A673 (cell line): ENCODE data around the gene CLASP1. TPM values are rescaled to one million over a fixed set of nuclear protein-coding genes. Genes with fewer than 3 reads are reported as not detected.

ENCODE experiments used
- BruUV-seq: library from RNA; stranded (reverse); fragments of 400-500 nt; replicated peaks from 2 replicates; lab custom pipeline; 2021; lab: Mats Ljungman, UMichigan
- CTCF ChIA-PET: fragments of 300-600 bp; sonication (Branson Sonifier 250); formaldehyde crosslinking; loops from one replicate; lab custom pipeline; 2022; ENCODE audit warnings: antibody characterized with exemption; lab: Charles Lee
- POLR2A ChIA-PET: fragments of 300-600 bp; sonication (Branson Sonifier 250); formaldehyde crosslinking; loops from one replicate; lab custom pipeline; 2022; ENCODE audit warnings: antibody characterized with exemption; ENCODE audit not compliant: low non-redundant PET; lab: Charles Lee
- DNase-seq: peaks from one replicate; pipeline ENCODE4 v3.0.0-alpha.2; 2015; ENCODE audit warnings: low spot score
- H3K27ac ChIP-seq: fragments of 200-600 bp; sonication (generic); 2 replicates; pipeline ENCODE4 v1.5.1; 2016; ENCODE audit warnings: mixed run types, low read depth, mild to moderate bottlenecking, mixed read lengths, antibody characterized with exemption, low read length; ENCODE audit not compliant: poor library complexity, severe bottlenecking
- H3K27me3 ChIP-seq: fragments of 200-600 bp; sonication (generic); replicated peaks from 2 replicates; pipeline ENCODE4 v1.6.1; 2017; ENCODE audit warnings: mixed run types, low read depth, mild to moderate bottlenecking, mixed read lengths, antibody characterized with exemption, low read length; ENCODE audit not compliant: insufficient read depth, poor library complexity
- H3K36me3 ChIP-seq: fragments of 200-600 bp; sonication (generic); 2 replicates; pipeline ENCODE4 v1.6.1; 2016; ENCODE audit warnings: mixed run types, mild to moderate bottlenecking, mixed read lengths, antibody characterized with exemption, low read length; ENCODE audit not compliant: insufficient read depth, poor library complexity, severe bottlenecking
- H3K4me1 ChIP-seq: fragments of 200-600 bp; sonication (generic); 2 replicates; pipeline ENCODE4 v1.6.1; 2017; ENCODE audit warnings: mixed run types, mild to moderate bottlenecking, mixed read lengths, antibody characterized with exemption, low read length; ENCODE audit not compliant: insufficient read depth, poor library complexity, severe bottlenecking
- H3K4me3 ChIP-seq: fragments of 200-600 bp; sonication (generic); 2 replicates; pipeline ENCODE4 v1.5.1; 2016; ENCODE audit warnings: low read depth, mixed run types, mild to moderate bottlenecking, mixed read lengths, low read length; ENCODE audit not compliant: poor library complexity, severe bottlenecking
- H3K9me3 ChIP-seq: fragments of 200-600 bp; sonication (generic); 2 replicates; pipeline ENCODE4 v1.6.1; 2016; ENCODE audit warnings: mixed run types, low read depth, mild to moderate bottlenecking, mixed read lengths, antibody characterized with exemption, low read length; ENCODE audit not compliant: poor library complexity, severe bottlenecking
- EZH2 ChIP-seq: fragments of 200-600 bp; sonication (generic); IDR thresholded peaks from 2 replicates; pipeline ENCODE4 v1.6.1; 2017; ENCODE audit warnings: borderline replicate concordance, low read depth, mild to moderate bottlenecking, mixed read lengths, antibody characterized with exemption, low read length; ENCODE audit not compliant: poor library complexity, severe bottlenecking
- intact Hi-C: fragments of 100-400 bp; cut with micrococcal nuclease; formaldehyde crosslinking; loops from one replicate; pipeline ENCODE4 v1.10.0; 2022; ENCODE audit not compliant: unreplicated experiment
- total RNA-seq: library from RNA; stranded (reverse); gene quantifications from 2 replicates; pipeline ENCODE4 v1.2.3, GENCODE V29; 2021
- TF ChIP-seq, protein P1 (sequence below): fragments of 300-800, 200-600 bp; sonication (generic); conservative IDR thresholded peaks from 2 replicates; pipeline ENCODE4 v1.5.1; 2017; ENCODE audit warnings: low read depth, mild to moderate bottlenecking, antibody characterized with exemption, low read length, moderate library complexity, mixed read lengths

The CLASP1 gene
- total RNA-seq, 1 experiment from 2014 or later, result 69.1 TPM

DNA sequence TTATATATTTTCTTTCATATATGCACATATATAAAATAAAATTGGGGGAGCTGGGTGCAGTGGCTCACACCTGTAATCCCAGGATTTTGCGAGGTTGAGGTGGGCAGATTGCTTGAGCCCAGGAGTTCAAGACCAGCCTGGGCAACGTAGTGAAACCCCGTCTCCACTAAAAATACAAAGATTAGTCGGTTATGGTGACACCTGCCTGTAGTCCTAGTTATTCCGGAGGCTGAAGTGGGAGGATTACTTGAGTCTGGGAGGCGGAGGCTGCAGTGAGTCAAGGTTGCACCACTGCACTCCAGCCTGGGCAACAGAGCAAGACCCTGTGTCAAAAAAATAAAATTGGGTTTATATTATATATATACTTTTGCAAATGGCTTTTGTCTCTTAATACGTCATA, 324.7 kb downstream of the CLASP1 start:
- no TSS peak for BruUV-seq
- no peak overlapping the region for H3K4me3 ChIP-seq
- ChIA-PET POLR2A (no interaction called here), CTCF (no interaction called here)
- H3K9me3 ChIP-seq, result no peaks in the 10 kb centered on the region
- TF ChIP-seq, protein P1, sequence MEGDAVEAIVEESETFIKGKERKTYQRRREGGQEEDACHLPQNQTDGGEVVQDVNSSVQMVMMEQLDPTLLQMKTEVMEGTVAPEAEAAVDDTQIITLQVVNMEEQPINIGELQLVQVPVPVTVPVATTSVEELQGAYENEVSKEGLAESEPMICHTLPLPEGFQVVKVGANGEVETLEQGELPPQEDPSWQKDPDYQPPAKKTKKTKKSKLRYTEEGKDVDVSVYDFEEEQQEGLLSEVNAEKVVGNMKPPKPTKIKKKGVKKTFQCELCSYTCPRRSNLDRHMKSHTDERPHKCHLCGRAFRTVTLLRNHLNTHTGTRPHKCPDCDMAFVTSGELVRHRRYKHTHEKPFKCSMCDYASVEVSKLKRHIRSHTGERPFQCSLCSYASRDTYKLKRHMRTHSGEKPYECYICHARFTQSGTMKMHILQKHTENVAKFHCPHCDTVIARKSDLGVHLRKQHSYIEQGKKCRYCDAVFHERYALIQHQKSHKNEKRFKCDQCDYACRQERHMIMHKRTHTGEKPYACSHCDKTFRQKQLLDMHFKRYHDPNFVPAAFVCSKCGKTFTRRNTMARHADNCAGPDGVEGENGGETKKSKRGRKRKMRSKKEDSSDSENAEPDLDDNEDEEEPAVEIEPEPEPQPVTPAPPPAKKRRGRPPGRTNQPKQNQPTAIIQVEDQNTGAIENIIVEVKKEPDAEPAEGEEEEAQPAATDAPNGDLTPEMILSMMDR, result no peak
- no peak for TF ChIP-seq EZH2
- H3K36me3 ChIP-seq, result no peaks in the 10 kb centered on the region
- no peaks in the 10 kb centered on the region for H3K4me1 ChIP-seq
- H3K27me3 ChIP-seq, result no peaks in the 10 kb centered on the region
- no peak for DNase-seq
- no peak overlapping the region for H3K27ac ChIP-seq
- intact Hi-C loops, result no loop called here

DNA sequence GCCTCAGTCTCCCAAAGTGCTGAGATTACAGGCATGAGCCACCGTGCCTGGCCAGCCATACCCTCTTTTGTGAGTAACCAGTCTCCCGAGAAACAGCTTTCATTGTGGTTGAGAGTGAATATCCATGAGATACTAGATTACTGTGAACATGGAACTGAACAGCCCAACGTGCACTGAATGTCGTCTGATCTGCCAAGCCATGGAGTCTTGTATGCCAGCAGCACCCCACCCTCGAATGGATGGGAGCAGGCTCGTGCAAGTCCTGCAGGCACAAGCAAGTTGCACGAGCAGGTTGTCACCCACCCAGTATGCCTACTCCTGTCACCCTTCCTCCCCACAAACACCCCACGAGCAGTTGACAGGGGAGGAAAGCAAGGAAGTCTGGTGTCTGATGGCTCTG, 327.8 kb downstream of the CLASP1 start:
- Histone ChIP-seq H3K4me1 (no peaks in the 10 kb centered on the region), H3K27ac (no peak overlapping the region), H3K4me3 (no peak overlapping the region), H3K27me3 (no peaks in the 10 kb centered on the region), H3K36me3 (no peaks in the 10 kb centered on the region), H3K9me3 (no peaks in the 10 kb centered on the region)
- intact Hi-C loops, result no loop called here
- DNase-seq, result no peak
- POLR2A ChIA-PET, result no interaction called here
- CTCF ChIA-PET, result no interaction called here
- no TSS peak for BruUV-seq
- TF ChIP-seq EZH2, result no peak
- TF ChIP-seq, protein P1, result no peak

DNA sequence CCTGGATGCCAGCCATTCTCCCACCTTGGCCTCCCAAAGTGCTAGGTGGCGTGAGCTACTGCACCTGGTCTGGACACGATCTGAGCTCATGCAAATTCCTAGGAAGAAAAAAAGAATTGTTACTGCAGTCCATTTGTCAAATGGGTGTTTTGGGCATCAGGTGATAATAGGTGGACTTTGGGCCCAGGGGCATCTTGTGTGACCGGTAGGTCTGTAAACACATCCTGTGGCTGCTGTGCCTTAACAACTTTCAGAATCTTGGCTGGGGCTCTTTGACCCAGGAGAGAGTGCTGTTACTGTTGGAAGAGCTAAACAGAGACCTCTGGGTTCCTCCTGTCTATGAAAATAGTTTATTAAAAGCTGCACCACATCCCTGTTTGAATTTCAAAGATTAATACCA, 329.3 kb downstream of the CLASP1 start:
- Histone ChIP-seq H3K4me3 (no peak overlapping the region), H3K27me3 (no peaks in the 10 kb centered on the region), H3K36me3 (no peaks in the 10 kb centered on the region), H3K9me3 (no peaks in the 10 kb centered on the region), H3K27ac (no peak overlapping the region), H3K4me1 (no peaks in the 10 kb centered on the region)
- BruUV-seq, result no TSS peak
- POLR2A ChIA-PET, result no interaction called here
- CTCF ChIA-PET, result no interaction called here
- intact Hi-C loops, result no loop called here
- TF ChIP-seq, protein P1, result no peak
- TF ChIP-seq EZH2, result no peak
- no peak for DNase-seq
